PC-3 (cell line): Measurements from ENCODE around the gene SPRY1. TPM values are rescaled to one million over a fixed set of nuclear protein-coding genes. Genes with fewer than 3 reads are reported as not detected.

ENCODE experiments used
- ATAC-seq: fragments of 200-7000 bp; cut with Tn5 transposase; 2 replicates; pipeline ENCODE4 v1.9.1; 2020; ENCODE audit warnings: mild to moderate bottlenecking, moderate library complexity
- BruUV-seq: library from RNA; stranded (reverse); fragments of 400-500 nt; replicated peaks from 2 replicates; lab custom pipeline; 2021; lab: Mats Ljungman, UMichigan
- CTCF ChIA-PET: fragments of 300-600 bp; sonication (Branson Sonifier 250); formaldehyde crosslinking; loops from one replicate; lab custom pipeline; 2022; ENCODE audit warnings: antibody characterized with exemption; lab: Charles Lee
- POLR2A ChIA-PET: fragments of 300-600 bp; sonication (Branson Sonifier 250); formaldehyde crosslinking; loops from one replicate; lab custom pipeline; 2022; ENCODE audit warnings: antibody characterized with exemption; ENCODE audit not compliant: unreplicated experiment; lab: Charles Lee
- DNase-seq: peaks from one replicate; pipeline ENCODE4 v3.0.0-alpha.2; 2015
- H2AFZ ChIP-seq: fragments of 300-600 bp; sonication (generic); 2 replicates; pipeline ENCODE4 v1.6.0; 2016; ENCODE audit warnings: antibody characterized with exemption, low read length
- H3F3A ChIP-seq: fragments of 300-600 bp; sonication (generic); one replicate; pipeline ENCODE4 v1.6.0; 2017; ENCODE audit warnings: antibody characterized with exemption, low read length, control low read depth, mild to moderate bottlenecking; ENCODE audit not compliant: unreplicated experiment
- H3K27ac ChIP-seq: fragments of 300-600 bp; sonication (generic); 2 replicates; pipeline ENCODE4 v1.5.1; 2016; ENCODE audit warnings: mild to moderate bottlenecking, low read length
- H3K27me3 ChIP-seq: fragments of 300-600 bp; sonication (generic); 2 replicates; pipeline ENCODE4 v1.6.1; 2016; ENCODE audit warnings: low read length, mixed read lengths
- H3K36me3 ChIP-seq: fragments of 300-600 bp; sonication (generic); 2 replicates; pipeline ENCODE4 v1.6.1; 2016; ENCODE audit warnings: low read depth, mixed run types, low read length, mixed read lengths
- H3K4me1 ChIP-seq: fragments of 300-600 bp; sonication (generic); 2 replicates; pipeline ENCODE4 v1.5.1; 2016; ENCODE audit warnings: low read length; ENCODE audit not compliant: insufficient read depth
- H3K4me2 ChIP-seq: fragments of 300-600 bp; sonication (generic); 2 replicates; pipeline ENCODE4 v1.6.0; 2016; ENCODE audit warnings: low read length
- H3K4me3 ChIP-seq: fragments of 300-600 bp; sonication (generic); 2 replicates; pipeline ENCODE4 v1.5.1; 2016; ENCODE audit warnings: mild to moderate bottlenecking, low read length, mixed read lengths
- H3K79me2 ChIP-seq: fragments of 300-600 bp; sonication (generic); 2 replicates; pipeline ENCODE4 v1.6.1; 2017; ENCODE audit warnings: low read length, mixed read lengths
- H3K9ac ChIP-seq: fragments of 300-600 bp; sonication (generic); 2 replicates; pipeline ENCODE4 v1.6.0; 2016; ENCODE audit warnings: mild to moderate bottlenecking, low read length
- H3K9me2 ChIP-seq: fragments of 300-600 bp; sonication (generic); replicated peaks from 2 replicates; pipeline ENCODE4 v1.6.1; 2016; ENCODE audit warnings: mixed run types, low read length, mixed read lengths
- H3K9me3 ChIP-seq: fragments of 300-600 bp; sonication (generic); 2 replicates; pipeline ENCODE4 v1.6.1; 2016; ENCODE audit warnings: low read length, mixed read lengths
- H4K20me1 ChIP-seq: fragments of 300-600 bp; sonication (generic); 2 replicates; pipeline ENCODE4 v1.6.1; 2016; ENCODE audit warnings: low read length, mixed read lengths
- CTCF ChIP-seq: fragments of 300-600 bp; sonication (generic); conservative IDR thresholded peaks from 2 replicates; pipeline ENCODE4 v1.5.1; 2017; ENCODE audit warnings: antibody characterized with exemption, low read depth, mild to moderate bottlenecking, low read length
- EZH2 ChIP-seq: fragments of 300-600 bp; sonication (generic); IDR thresholded peaks from one replicate; pipeline ENCODE4 v1.6.1; 2017; ENCODE audit warnings: antibody characterized with exemption, mild to moderate bottlenecking, low read length; ENCODE audit not compliant: unreplicated experiment
- EZH2phosphoT487 ChIP-seq: fragments of 300-600 bp; sonication (generic); IDR thresholded peaks from 2 replicates; pipeline ENCODE4 v1.6.1; 2018; ENCODE audit warnings: mild to moderate bottlenecking, antibody characterized with exemption, low read length, borderline replicate concordance
- intact Hi-C: fragments of 100-400 bp; cut with micrococcal nuclease; formaldehyde crosslinking; loops from 2 replicates; pipeline ENCODE4 v1.9.0; 2023
- total RNA-seq: library from RNA; depleted of rRNA; stranded (reverse); fragments of >200 nt; gene quantifications from 2 replicates; pipeline ENCODE4 v1.2.3, GENCODE V29; 2014

Gene SPRY1
- total RNA-seq, 1 experiment from 2014 or later = 26.4 TPM

GRCh38 chr4:123381996-123382395 is 14.6 kb upstream of the SPRY1 start:
- H2AFZ ChIP-seq = no peak overlapping the region
- H3K9ac ChIP-seq = no peak overlapping the region
- no peak overlapping the region for H3K27ac ChIP-seq
- intact Hi-C loops = no loop called here
- peaks cover 6% of the 10 kb centered on the region for H3K4me1 ChIP-seq
- ChIA-PET CTCF (no interaction called here), POLR2A (no interaction called here)
- H3K4me3 ChIP-seq = no peak overlapping the region
- no TSS peak for BruUV-seq
- H3K27me3 ChIP-seq = no peaks in the 10 kb centered on the region
- H3F3A ChIP-seq = no peaks in the 10 kb centered on the region
- H3K4me2 ChIP-seq = no peak overlapping the region
- DNase-seq (no peak), ATAC-seq (no peak)
- TF ChIP-seq EZH2 (no peak), EZH2phosphoT487 (no peak), CTCF (no peak)
- no peaks in the 10 kb centered on the region for H3K79me2 ChIP-seq
- H3K9me3 ChIP-seq = no peaks in the 10 kb centered on the region
- H3K9me2 ChIP-seq = no peaks in the 10 kb centered on the region
- no peaks in the 10 kb centered on the region for H4K20me1 ChIP-seq
- H3K36me3 ChIP-seq = no peaks in the 10 kb centered on the region

- H3K27me3 ChIP-seq = no peaks in the 10 kb centered on the region
- no peak overlapping the region for H3K9ac ChIP-seq
- DNase-seq = no peak
- H3K9me3 ChIP-seq = no peaks in the 10 kb centered on the region
- ChIA-PET CTCF (no interaction called here), POLR2A (no interaction called here)
- H3K27ac ChIP-seq = no peak overlapping the region
- no TSS peak for BruUV-seq
- no peaks in the 10 kb centered on the region for H3F3A ChIP-seq
- no peaks in the 10 kb centered on the region for H4K20me1 ChIP-seq
- H3K4me1 ChIP-seq = peaks cover 6% of the 10 kb centered on the region
- H3K9me2 ChIP-seq = no peaks in the 10 kb centered on the region
- no peak overlapping the region for H2AFZ ChIP-seq
- intact Hi-C loops = no loop called here
- no peak overlapping the region for H3K4me2 ChIP-seq
- no peak overlapping the region for H3K4me3 ChIP-seq
- H3K79me2 ChIP-seq = no peaks in the 10 kb centered on the region
- H3K36me3 ChIP-seq = no peaks in the 10 kb centered on the region
- TF ChIP-seq EZH2 (no peak), CTCF (no peak)
- ATAC-seq = no peak
Observed at GRCh38 chr4:123383566-123383965, 13.0 kb upstream of the SPRY1 start.

GRCh38 chr4:123386609-123387008 is 10.0 kb upstream of the SPRY1 start:
- H3F3A ChIP-seq = no peaks in the 10 kb centered on the region
- H3K4me2 ChIP-seq = no peak overlapping the region
- no peaks in the 10 kb centered on the region for H3K9me3 ChIP-seq
- ATAC-seq (no peak), DNase-seq (no peak)
- intact Hi-C loops = no loop called here
- POLR2A ChIA-PET = no interaction called here
- H3K9me2 ChIP-seq = no peaks in the 10 kb centered on the region
- no peak overlapping the region for H3K9ac ChIP-seq
- peaks cover 6% of the 10 kb centered on the region for H3K4me1 ChIP-seq
- no peaks in the 10 kb centered on the region for H3K36me3 ChIP-seq
- no peaks in the 10 kb centered on the region for H3K79me2 ChIP-seq
- H3K27me3 ChIP-seq = no peaks in the 10 kb centered on the region
- BruUV-seq = no TSS peak
- no peak overlapping the region for H3K4me3 ChIP-seq
- H4K20me1 ChIP-seq = no peaks in the 10 kb centered on the region
- CTCF ChIA-PET = no interaction called here
- no peak overlapping the region for H3K27ac ChIP-seq
- TF ChIP-seq CTCF (no peak), EZH2 (no peak), EZH2phosphoT487 (no peak)
- H2AFZ ChIP-seq = peak overlapping the region; percentile 50
